GM23338 (cell line): ENCODE results near the gene S1PR3. TPM values are rescaled to one million over a fixed set of nuclear protein-coding genes. Genes with fewer than 3 reads are reported as not detected.

Experiments used
- ATAC-seq: fragments of 200-7000 bp; cut with Tn5 transposase; 3 replicates; pipeline ENCODE4 v1.9.1; 2020
- DNase-seq: peaks from one replicate; pipeline ENCODE4 v3.0.0-alpha.2; 2015; ENCODE audit warnings: low spot score
- H2AFZ ChIP-seq: fragments of 200-600 bp; sonication (generic); 2 replicates; pipeline ENCODE4 v1.8.0; 2016; ENCODE audit warnings: antibody characterized with exemption, mild to moderate bottlenecking, moderate library complexity
- H3F3A ChIP-seq: fragments of 200-600 bp; sonication (generic); replicated peaks from 2 replicates; pipeline ENCODE4 v1.8.0; 2017; ENCODE audit warnings: antibody characterized with exemption, mixed run types, low read depth
- H3K27ac ChIP-seq: fragments of 200-600 bp; sonication (generic); 2 replicates; pipeline ENCODE4 v1.6.1; 2016; ENCODE audit warnings: low read depth
- H3K27me3 ChIP-seq: fragments of 200-600 bp; sonication (generic); 2 replicates; pipeline ENCODE4 v1.8.0; 2016; ENCODE audit warnings: mild to moderate bottlenecking, mixed run types, moderate library complexity; ENCODE audit not compliant: insufficient read depth
- H3K36me3 ChIP-seq: fragments of 200-600 bp; sonication (generic); 2 replicates; pipeline ENCODE4 v1.8.0; 2016; ENCODE audit warnings: mild to moderate bottlenecking; ENCODE audit not compliant: insufficient read depth
- H3K4me1 ChIP-seq: fragments of 200-600 bp; sonication (generic); 2 replicates; pipeline ENCODE4 v1.8.0; 2016; ENCODE audit warnings: mild to moderate bottlenecking, moderate library complexity; ENCODE audit not compliant: insufficient read depth
- H3K4me2 ChIP-seq: fragments of 200-600 bp; sonication (generic); 2 replicates; pipeline ENCODE4 v1.7.1; 2017; ENCODE audit warnings: mixed run types
- H3K4me3 ChIP-seq: fragments of 200-600 bp; sonication (generic); 2 replicates; pipeline ENCODE4 v1.6.1; 2016; ENCODE audit warnings: mixed run types
- H3K79me2 ChIP-seq: fragments of 200-600 bp; sonication (generic); replicated peaks from 2 replicates; pipeline ENCODE4 v1.8.0; 2017; ENCODE audit warnings: mild to moderate bottlenecking; ENCODE audit not compliant: insufficient read depth
- H3K9me2 ChIP-seq: fragments of 200-600 bp; sonication (generic); 2 replicates; pipeline ENCODE4 v1.8.0; 2017; ENCODE audit not compliant: insufficient read depth
- H4K20me1 ChIP-seq: fragments of 200-600 bp; sonication (generic); replicated peaks from 2 replicates; pipeline ENCODE4 v1.8.0; 2017; ENCODE audit warnings: mild to moderate bottlenecking; ENCODE audit not compliant: insufficient read depth
- H3K27ac Mint-ChIP-seq: 2 replicates; pipeline ENCODE4 v1.8.0; 2020; ENCODE audit warnings: inconsistent platforms, mild to moderate bottlenecking, moderate library complexity, mixed read lengths
- H3K27me3 Mint-ChIP-seq: 3 replicates; pipeline ENCODE4 v1.8.0; 2022; ENCODE audit warnings: low read depth, mild to moderate bottlenecking, moderate library complexity, mixed read lengths, inconsistent platforms; ENCODE audit not compliant: insufficient read depth, poor library complexity
- H3K36me3 Mint-ChIP-seq: 3 replicates; pipeline ENCODE4 v1.8.0; 2021; ENCODE audit warnings: low read depth, mild to moderate bottlenecking, inconsistent platforms, moderate library complexity, mixed read lengths
- H3K4me1 Mint-ChIP-seq: 3 replicates; pipeline ENCODE4 v1.8.0; 2020; ENCODE audit warnings: mild to moderate bottlenecking, inconsistent platforms, mixed read lengths
- H3K4me3 Mint-ChIP-seq: 3 replicates; pipeline ENCODE4 v1.8.0; 2021; ENCODE audit warnings: moderate library complexity, mild to moderate bottlenecking, inconsistent platforms, mixed read lengths
- H3K9me3 Mint-ChIP-seq: 3 replicates; pipeline ENCODE4 v1.8.0; 2020; ENCODE audit warnings: moderate library complexity, mild to moderate bottlenecking, inconsistent platforms, mixed read lengths
- CREB1 ChIP-seq: fragments of 250-450 bp; sonication (Bioruptor Pico); IDR thresholded peaks from 2 replicates; pipeline ENCODE4 v1.5.0; 2020; ENCODE audit warnings: low read depth, mild to moderate bottlenecking, moderate library complexity
- CTCF ChIP-seq, 2 experiments: fragments of 200-600 bp in 1 of 2; sonication (generic) in 1 of 2; conservative IDR thresholded peaks; 2 replicates each; pipeline versions ENCODE4 v1.5.1 to v1.6.1; 2016 to 2017; ENCODE audit warnings: antibody characterized with exemption in 2 of 2, low read depth in 2 of 2, mild to moderate bottlenecking in 2 of 2, moderate library complexity in 1 of 2
- POLR2AphosphoS5 ChIP-seq: IDR thresholded peaks from 2 replicates; pipeline ENCODE4 v1.6.1; 2016; ENCODE audit warnings: antibody characterized with exemption, low read depth
- STAT1 ChIP-seq: IDR thresholded peaks from one replicate; pipeline ENCODE4 v1.6.1; 2016; ENCODE audit warnings: antibody characterized with exemption; ENCODE audit not compliant: unreplicated experiment
- ZNF331 ChIP-seq: fragments of 250-450 bp; sonication (Bioruptor Pico); IDR thresholded peaks from 2 replicates; pipeline ENCODE4 v1.5.0; 2020; ENCODE audit warnings: low read depth, mild to moderate bottlenecking, moderate library complexity
- ZNF462 ChIP-seq: fragments of 250-450 bp; sonication (Bioruptor Pico); IDR thresholded peaks from 2 replicates; pipeline ENCODE4 v1.5.0; 2020; ENCODE audit warnings: mild to moderate bottlenecking, moderate library complexity
- polyA plus RNA-seq: library from polyadenylated mRNA; unstranded; fragments of >200 nt; fragmentation: Nextera tagmentation; extraction: Ambion mirVana; gene quantifications from 2 replicates; pipeline ENCODE4 v1.2.1, GENCODE V29; 2016
- total RNA-seq: library from RNA; depleted of rRNA; stranded (reverse); fragments of >200 nt; shearing (Covaris generic); gene quantifications from 2 replicates; pipeline ENCODE4 v1.2.3, GENCODE V29; 2014
- TF ChIP-seq, protein P1 (sequence below): IDR thresholded peaks from 2 replicates; pipeline ENCODE4 v1.6.1; 2016; ENCODE audit warnings: antibody characterized with exemption

Gene S1PR3
- total and polyA plus RNA-seq, 2 experiments from 2014 or later, result 2.1 to 7.6 TPM

DNA sequence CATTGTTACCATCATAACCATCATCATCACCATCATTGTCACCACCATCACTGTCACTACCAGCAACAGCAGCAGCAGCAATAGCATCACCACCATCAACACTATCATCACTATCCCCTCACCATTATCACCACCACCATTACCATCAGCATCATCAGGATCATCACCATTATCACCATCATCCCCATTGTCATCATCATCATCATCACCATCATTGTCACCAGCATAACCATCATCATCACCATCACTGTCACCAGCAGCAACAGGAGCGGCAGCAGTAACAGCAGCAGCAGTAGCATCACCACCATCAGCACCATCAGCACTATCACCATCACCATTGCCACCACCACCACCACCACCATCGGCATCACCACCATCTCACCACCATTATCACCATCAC, 48.4 kb downstream of the S1PR3 start (continued):
- TF ChIP-seq ZNF462 (CRISPR knock-in tag) (no peak), POLR2AphosphoS5 (no peak)

DNA sequence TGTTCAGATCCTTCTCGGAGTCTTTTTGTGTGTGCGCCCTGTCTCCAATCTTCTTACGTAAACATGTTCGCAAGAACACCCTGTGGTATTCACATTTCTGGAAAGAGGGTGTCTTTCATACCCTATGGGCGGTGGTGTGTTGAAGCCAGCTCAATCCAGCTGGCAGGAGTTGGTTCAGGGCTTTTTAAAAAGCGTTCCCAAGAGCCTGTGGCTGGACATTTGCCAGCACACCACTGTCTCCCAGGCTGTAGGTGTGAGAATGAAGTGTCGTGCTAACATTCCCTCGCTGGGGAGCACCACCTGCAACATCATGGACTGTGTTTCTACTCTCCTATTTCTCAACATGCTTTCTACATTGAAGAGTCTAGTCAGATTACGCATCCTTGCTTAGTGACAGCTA, 51.7 kb downstream of the S1PR3 start:
- H3K27me3 Mint-ChIP-seq, result no peaks in the 10 kb centered on the region
- TF ChIP-seq ZNF331 (CRISPR knock-in tag) (no peak), ZNF462 (CRISPR knock-in tag) (no peak), STAT1 (no peak), CTCF (conservative IDR thresholded peaks at IDR 0.05; ENCODE audit: low read depth in 2 of 2) (no peak), CREB1 (no peak)
- TF ChIP-seq, protein P1, sequence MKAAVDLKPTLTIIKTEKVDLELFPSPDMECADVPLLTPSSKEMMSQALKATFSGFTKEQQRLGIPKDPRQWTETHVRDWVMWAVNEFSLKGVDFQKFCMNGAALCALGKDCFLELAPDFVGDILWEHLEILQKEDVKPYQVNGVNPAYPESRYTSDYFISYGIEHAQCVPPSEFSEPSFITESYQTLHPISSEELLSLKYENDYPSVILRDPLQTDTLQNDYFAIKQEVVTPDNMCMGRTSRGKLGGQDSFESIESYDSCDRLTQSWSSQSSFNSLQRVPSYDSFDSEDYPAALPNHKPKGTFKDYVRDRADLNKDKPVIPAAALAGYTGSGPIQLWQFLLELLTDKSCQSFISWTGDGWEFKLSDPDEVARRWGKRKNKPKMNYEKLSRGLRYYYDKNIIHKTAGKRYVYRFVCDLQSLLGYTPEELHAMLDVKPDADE, result no peak

More for the DNA sequence above, 51.7 kb downstream of the S1PR3 start:
- Mint-ChIP-seq H3K27ac (no peak overlapping the region), H3K36me3 (no peaks in the 10 kb centered on the region), H3K4me1 (no peaks in the 10 kb centered on the region), H3K9me3 (no peaks in the 10 kb centered on the region), H3K4me3 (no peak overlapping the region)
- H3K9me2 ChIP-seq, result 0 out of 2 replicates have a peak, but pooled peaks cover 5% of the 10 kb centered on the region
- no peaks in the 10 kb centered on the region for H4K20me1 ChIP-seq
- H3K27me3 ChIP-seq, result no peaks in the 10 kb centered on the region
- H3K4me3 ChIP-seq, result no peak overlapping the region
- no peak overlapping the region for H2AFZ ChIP-seq
- no peaks in the 10 kb centered on the region for H3K4me1 ChIP-seq
- DNase-seq (no peak), ATAC-seq (no peak)
- H3F3A ChIP-seq, result no peaks in the 10 kb centered on the region
- H3K36me3 ChIP-seq, result no peaks in the 10 kb centered on the region
- no peak overlapping the region for H3K27ac ChIP-seq
- H3K79me2 ChIP-seq, result no peaks in the 10 kb centered on the region
- H3K4me2 ChIP-seq, result no peak overlapping the region
